ENCODE measurements around the gene BEST3.
"Not testable (repeated sequence)": the region's sequence is repeated elsewhere in the genome, so short reads cannot be mapped to it uniquely, and the experiment has no call there.

BEST3 gene

DNA sequence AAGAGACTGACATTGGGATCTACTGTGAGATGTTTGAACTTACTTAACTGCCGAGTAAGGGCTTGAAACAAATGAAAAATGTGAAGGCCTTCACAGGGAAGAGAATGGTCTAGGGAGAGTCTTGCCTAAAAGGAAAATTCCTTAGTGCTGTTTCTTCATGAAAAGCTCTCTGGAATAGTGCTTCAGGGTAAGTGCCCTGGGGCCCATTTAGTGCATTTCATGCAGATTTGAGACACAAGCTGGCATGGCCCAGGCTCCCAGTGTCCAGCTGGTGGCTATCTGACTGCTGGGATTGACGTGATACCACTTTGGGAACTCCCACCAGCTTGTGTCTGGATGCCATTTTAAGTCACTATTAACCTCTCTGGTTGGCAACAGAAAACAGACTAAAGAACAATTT lies 26.9 kb downstream of the BEST3 start:
- no peak for DNase-seq
- no peaks in the 10 kb centered on the region for H3K4me1 ChIP-seq (ENCODE audit: control insufficient read depth, insufficient read depth, low read length, poor library complexity, severe bottlenecking)
- no peak overlapping the region for H3K27ac ChIP-seq (ENCODE audit: insufficient read depth, low read length, poor library complexity, severe bottlenecking)
- H3K36me3 ChIP-seq (ENCODE audit: control insufficient read depth, insufficient read depth, low read length), result no peaks in the 10 kb centered on the region
- no peak overlapping the region for H3K4me3 ChIP-seq (ENCODE audit: insufficient read depth, low read depth, low read length, poor library complexity, severe bottlenecking)
- no peaks in the 10 kb centered on the region for H3K27me3 ChIP-seq (replicated peaks; ENCODE audit: control insufficient read depth, insufficient read depth, low read length, poor library complexity, severe bottlenecking)
- H3K9me3 ChIP-seq (ENCODE audit: control insufficient read depth, low read length), result no peaks in the 10 kb centered on the region

DNA sequence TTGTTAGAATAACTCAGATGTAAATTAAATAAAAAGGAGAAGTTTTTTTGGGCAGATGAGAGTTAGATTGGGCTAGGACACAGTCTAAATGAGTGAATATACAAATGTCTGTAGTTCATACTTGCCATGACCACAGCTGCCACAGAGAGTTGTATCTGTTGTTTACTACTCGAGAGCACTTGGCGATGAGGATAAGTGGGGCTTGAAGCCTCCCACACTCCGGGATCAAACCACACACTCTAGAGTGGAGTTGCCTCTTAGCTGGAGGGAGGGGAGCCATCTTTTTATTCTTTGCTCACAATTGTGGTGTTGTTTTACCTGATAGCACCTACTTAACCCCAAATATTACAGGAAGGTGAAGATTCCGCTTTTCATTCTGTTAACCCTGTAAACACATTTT lies 27.5 kb downstream of the BEST3 start:
- H3K27me3 ChIP-seq (replicated peaks; ENCODE audit: control insufficient read depth, insufficient read depth, low read length, poor library complexity, severe bottlenecking), result no peaks in the 10 kb centered on the region
- H3K36me3 ChIP-seq (ENCODE audit: control insufficient read depth, insufficient read depth, low read length), result no peaks in the 10 kb centered on the region
- DNase-seq, result no peak
- H3K4me1 ChIP-seq (ENCODE audit: control insufficient read depth, insufficient read depth, low read length, poor library complexity, severe bottlenecking), result no peaks in the 10 kb centered on the region
- no peak overlapping the region for H3K27ac ChIP-seq (ENCODE audit: insufficient read depth, low read length, poor library complexity, severe bottlenecking)
- H3K4me3 ChIP-seq (ENCODE audit: insufficient read depth, low read depth, low read length, poor library complexity, severe bottlenecking), result no peak overlapping the region
- H3K9me3 ChIP-seq (ENCODE audit: control insufficient read depth, low read length), result no peaks in the 10 kb centered on the region

DNA sequence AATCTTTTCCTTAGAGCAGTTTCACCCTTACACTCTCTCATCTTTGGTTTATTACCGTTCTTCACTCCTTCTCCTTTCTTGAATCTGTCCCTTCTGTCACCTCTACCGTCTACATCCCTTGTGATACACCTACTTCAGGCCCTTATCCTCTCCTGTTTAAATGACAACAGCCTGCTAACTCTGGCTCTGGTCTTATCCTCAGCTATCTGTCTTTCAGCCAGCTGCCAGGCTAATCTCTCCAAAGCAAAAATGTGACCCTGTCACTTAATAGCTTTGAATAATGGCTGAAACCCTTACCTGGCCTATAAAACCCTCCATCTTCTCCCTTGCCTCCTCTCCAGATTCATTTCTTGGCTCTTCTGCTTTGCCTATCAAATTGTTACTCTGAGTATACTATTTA lies 32.3 kb downstream of the BEST3 start:
- no peaks in the 10 kb centered on the region for H3K9me3 ChIP-seq (ENCODE audit: control insufficient read depth, low read length)
- H3K4me1 ChIP-seq (ENCODE audit: control insufficient read depth, insufficient read depth, low read length, poor library complexity, severe bottlenecking), result no peaks in the 10 kb centered on the region
- DNase-seq, result no peak
- H3K27me3 ChIP-seq (replicated peaks; ENCODE audit: control insufficient read depth, insufficient read depth, low read length, poor library complexity, severe bottlenecking), result no peaks in the 10 kb centered on the region
- no peak overlapping the region for H3K4me3 ChIP-seq (ENCODE audit: insufficient read depth, low read depth, low read length, poor library complexity, severe bottlenecking)
- H3K36me3 ChIP-seq (ENCODE audit: control insufficient read depth, insufficient read depth, low read length), result no peaks in the 10 kb centered on the region
- no peak overlapping the region for H3K27ac ChIP-seq (ENCODE audit: insufficient read depth, low read length, poor library complexity, severe bottlenecking)

DNA sequence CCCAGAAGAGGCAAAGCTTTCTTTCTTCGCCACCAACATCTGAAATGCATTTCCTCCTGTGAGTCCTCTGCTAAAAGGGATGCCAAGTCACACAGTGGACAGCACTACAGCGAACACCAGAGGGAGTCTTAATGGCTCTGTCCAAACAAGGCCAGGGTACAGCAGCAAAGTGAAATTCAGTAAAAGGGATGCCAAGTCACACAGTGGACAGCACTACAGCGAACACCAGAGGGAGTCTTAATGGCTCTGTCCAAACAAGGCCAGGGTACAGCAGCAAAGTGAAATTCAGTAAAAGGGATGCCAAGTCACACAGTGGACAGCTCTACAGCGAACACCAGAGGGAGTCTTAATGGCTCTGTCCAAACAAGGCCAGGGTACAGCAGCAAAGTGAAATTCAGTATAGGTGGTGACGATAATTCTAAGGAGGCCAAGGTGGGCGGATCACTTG lies 34.1 kb downstream of the BEST3 start:
- H3K27ac ChIP-seq (ENCODE audit: insufficient read depth, low read length, poor library complexity, severe bottlenecking); H3K27me3 ChIP-seq (replicated peaks; ENCODE audit: control insufficient read depth, insufficient read depth, low read length, poor library complexity, severe bottlenecking); H3K9me3 ChIP-seq (ENCODE audit: control insufficient read depth, low read length); H3K4me1 ChIP-seq (ENCODE audit: control insufficient read depth, insufficient read depth, low read length, poor library complexity, severe bottlenecking); DNase-seq; H3K4me3 ChIP-seq (ENCODE audit: insufficient read depth, low read depth, low read length, poor library complexity, severe bottlenecking); H3K36me3 ChIP-seq (ENCODE audit: control insufficient read depth, insufficient read depth, low read length): not testable (repeated sequence)

DNA sequence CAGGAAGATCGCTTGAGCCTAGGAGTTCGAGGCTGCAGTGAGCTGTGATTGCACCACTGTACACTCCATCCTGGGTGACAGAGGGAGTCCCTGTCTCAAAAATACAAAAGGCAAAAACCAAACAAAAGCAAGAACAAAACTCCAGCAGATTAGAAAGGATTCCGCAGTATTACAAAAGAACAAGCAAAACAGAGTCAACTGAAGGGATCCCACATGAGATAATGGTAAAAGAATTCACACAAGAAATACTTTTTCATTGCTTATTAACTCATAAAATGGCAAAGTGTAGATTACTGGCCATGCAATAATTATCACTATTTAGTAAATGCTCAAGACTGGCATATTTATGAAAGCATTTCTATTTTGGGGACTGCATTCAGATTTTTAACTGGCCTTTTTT lies 35.4 kb downstream of the BEST3 start:
- DNase-seq, result no peak
- no peaks in the 10 kb centered on the region for H3K36me3 ChIP-seq (ENCODE audit: control insufficient read depth, insufficient read depth, low read length)
- H3K4me3 ChIP-seq (ENCODE audit: insufficient read depth, low read depth, low read length, poor library complexity, severe bottlenecking), result no peak overlapping the region
- H3K27ac ChIP-seq (ENCODE audit: insufficient read depth, low read length, poor library complexity, severe bottlenecking), result no peak overlapping the region
- H3K9me3 ChIP-seq (ENCODE audit: control insufficient read depth, low read length), result no peaks in the 10 kb centered on the region
- H3K4me1 ChIP-seq (ENCODE audit: control insufficient read depth, insufficient read depth, low read length, poor library complexity, severe bottlenecking), result no peaks in the 10 kb centered on the region
- no peaks in the 10 kb centered on the region for H3K27me3 ChIP-seq (replicated peaks; ENCODE audit: control insufficient read depth, insufficient read depth, low read length, poor library complexity, severe bottlenecking)

DNA sequence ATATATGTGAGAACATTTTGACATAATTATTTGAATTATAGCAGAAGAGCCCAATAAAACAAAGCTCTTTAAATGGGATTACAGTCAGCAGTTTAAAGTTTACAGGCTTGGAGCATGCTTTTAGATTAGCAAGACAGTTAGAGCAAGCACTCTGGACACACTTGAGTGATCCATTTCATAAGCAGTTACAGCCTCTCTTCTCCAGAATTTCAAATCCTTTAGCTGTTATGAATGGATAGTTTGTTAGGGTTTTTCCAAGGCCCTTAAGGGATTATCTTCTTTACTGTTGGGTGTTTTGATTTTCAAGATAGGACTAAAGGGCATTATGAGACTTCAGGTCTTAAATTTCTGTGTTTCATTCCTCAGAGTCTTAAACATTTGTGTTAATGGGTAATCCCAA lies 36.3 kb downstream of the BEST3 start:
- H3K36me3 ChIP-seq (ENCODE audit: control insufficient read depth, insufficient read depth, low read length), result no peaks in the 10 kb centered on the region
- no peak overlapping the region for H3K27ac ChIP-seq (ENCODE audit: insufficient read depth, low read length, poor library complexity, severe bottlenecking)
- H3K9me3 ChIP-seq (ENCODE audit: control insufficient read depth, low read length), result no peaks in the 10 kb centered on the region
- no peak overlapping the region for H3K4me3 ChIP-seq (ENCODE audit: insufficient read depth, low read depth, low read length, poor library complexity, severe bottlenecking)
- no peaks in the 10 kb centered on the region for H3K4me1 ChIP-seq (ENCODE audit: control insufficient read depth, insufficient read depth, low read length, poor library complexity, severe bottlenecking)
- H3K27me3 ChIP-seq (replicated peaks; ENCODE audit: control insufficient read depth, insufficient read depth, low read length, poor library complexity, severe bottlenecking), result no peaks in the 10 kb centered on the region
- no peak for DNase-seq

DNA sequence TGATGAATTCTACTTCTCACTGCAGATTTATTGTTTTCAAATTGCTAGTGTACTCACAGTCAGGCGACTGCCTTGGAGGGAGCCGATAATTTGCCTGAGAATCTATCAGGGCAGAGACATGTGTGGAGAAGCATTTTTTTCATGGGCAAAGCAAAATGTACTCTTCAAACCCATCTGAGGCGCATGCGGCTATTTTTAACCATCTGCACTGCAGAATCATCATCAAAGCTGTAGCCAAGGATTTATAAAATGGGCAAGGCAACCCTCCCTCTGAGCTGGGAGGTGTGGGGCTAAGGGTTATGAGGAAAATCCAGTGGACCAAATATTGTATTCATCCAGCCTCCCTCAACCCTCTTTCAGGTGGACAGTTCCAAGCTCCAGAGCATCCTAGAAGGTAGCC lies 37.7 kb downstream of the BEST3 start:
- Histone ChIP-seq H3K27me3 (replicated peaks; ENCODE audit: control insufficient read depth, insufficient read depth, low read length, poor library complexity, severe bottlenecking) (peaks cover 2% of the 10 kb centered on the region), H3K36me3 (ENCODE audit: control insufficient read depth, insufficient read depth, low read length) (no peaks in the 10 kb centered on the region), H3K4me1 (ENCODE audit: control insufficient read depth, insufficient read depth, low read length, poor library complexity, severe bottlenecking) (no peaks in the 10 kb centered on the region), H3K9me3 (ENCODE audit: control insufficient read depth, low read length) (no peaks in the 10 kb centered on the region), H3K4me3 (ENCODE audit: insufficient read depth, low read depth, low read length, poor library complexity, severe bottlenecking) (no peak overlapping the region), H3K27ac (ENCODE audit: insufficient read depth, low read length, poor library complexity, severe bottlenecking) (no peak overlapping the region)
- no peak for DNase-seq

DNA sequence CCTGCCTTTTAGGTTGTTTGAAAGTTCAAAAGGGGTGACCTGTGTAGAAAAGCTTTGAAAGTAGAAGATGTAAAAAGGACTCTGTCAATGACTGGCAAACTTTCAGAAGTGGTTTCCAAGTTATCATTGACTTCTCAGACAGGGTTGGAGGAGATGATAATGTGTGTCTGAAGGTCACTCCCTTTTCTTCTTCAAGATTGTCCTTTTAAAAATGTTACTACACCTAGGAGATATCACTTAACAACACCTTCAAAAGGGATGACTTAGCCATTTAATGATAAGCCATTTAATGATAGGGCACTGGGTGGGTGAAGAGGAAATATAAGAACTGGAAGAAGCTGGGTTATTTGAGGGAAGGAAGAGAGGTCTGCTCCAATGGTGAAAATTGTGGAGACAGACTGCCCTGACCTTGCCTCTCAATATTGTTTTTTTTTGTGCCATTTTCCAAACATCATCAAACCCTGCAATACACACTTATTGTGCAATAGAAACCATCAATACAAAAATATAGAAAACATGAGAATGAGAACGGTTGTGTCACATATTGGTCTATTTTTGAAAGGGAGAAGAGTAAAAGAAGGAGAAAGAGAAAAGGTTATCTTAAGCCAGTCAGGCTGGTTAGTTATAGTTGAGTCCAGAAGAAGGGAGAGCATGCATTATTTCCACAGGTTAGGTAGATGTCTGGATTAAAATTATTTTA lies 38.8 kb downstream of the BEST3 start:
- no peak for DNase-seq
- Histone ChIP-seq H3K36me3 (ENCODE audit: control insufficient read depth, insufficient read depth, low read length) (no peaks in the 10 kb centered on the region), H3K27ac (ENCODE audit: insufficient read depth, low read length, poor library complexity, severe bottlenecking) (no peak overlapping the region), H3K9me3 (ENCODE audit: control insufficient read depth, low read length) (no peaks in the 10 kb centered on the region), H3K27me3 (replicated peaks; ENCODE audit: control insufficient read depth, insufficient read depth, low read length, poor library complexity, severe bottlenecking) (peaks cover 2% of the 10 kb centered on the region), H3K4me1 (ENCODE audit: control insufficient read depth, insufficient read depth, low read length, poor library complexity, severe bottlenecking) (no peaks in the 10 kb centered on the region), H3K4me3 (ENCODE audit: insufficient read depth, low read depth, low read length, poor library complexity, severe bottlenecking) (no peak overlapping the region)

DNA sequence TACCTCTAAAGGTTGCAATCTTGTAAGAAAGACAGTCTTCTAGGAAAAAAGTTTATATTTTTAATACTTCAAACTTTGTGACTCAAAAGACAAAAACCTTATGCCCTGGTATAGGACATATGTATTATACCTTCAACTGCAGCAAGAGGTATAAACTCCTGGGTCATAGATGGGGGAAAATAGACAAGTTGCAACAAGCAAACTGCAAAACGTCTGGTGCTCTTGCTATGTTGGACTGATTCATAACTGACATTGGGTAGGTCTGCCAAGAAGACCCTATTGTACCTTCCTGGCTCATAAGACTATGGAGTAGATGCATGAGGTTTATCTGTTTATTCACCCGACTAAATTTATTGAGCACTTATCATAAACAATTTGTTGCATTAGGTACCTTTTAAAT lies 40.9 kb downstream of the BEST3 start:
- no peaks in the 10 kb centered on the region for H3K4me1 ChIP-seq (ENCODE audit: control insufficient read depth, insufficient read depth, low read length, poor library complexity, severe bottlenecking)
- no peak overlapping the region for H3K4me3 ChIP-seq (ENCODE audit: insufficient read depth, low read depth, low read length, poor library complexity, severe bottlenecking)
- H3K36me3 ChIP-seq (ENCODE audit: control insufficient read depth, insufficient read depth, low read length), result no peaks in the 10 kb centered on the region
- H3K27ac ChIP-seq (ENCODE audit: insufficient read depth, low read length, poor library complexity, severe bottlenecking), result no peak overlapping the region
- H3K27me3 ChIP-seq (replicated peaks; ENCODE audit: control insufficient read depth, insufficient read depth, low read length, poor library complexity, severe bottlenecking), result peaks cover 2% of the 10 kb centered on the region
- no peaks in the 10 kb centered on the region for H3K9me3 ChIP-seq (ENCODE audit: control insufficient read depth, low read length)
- DNase-seq, result no peak

DNA sequence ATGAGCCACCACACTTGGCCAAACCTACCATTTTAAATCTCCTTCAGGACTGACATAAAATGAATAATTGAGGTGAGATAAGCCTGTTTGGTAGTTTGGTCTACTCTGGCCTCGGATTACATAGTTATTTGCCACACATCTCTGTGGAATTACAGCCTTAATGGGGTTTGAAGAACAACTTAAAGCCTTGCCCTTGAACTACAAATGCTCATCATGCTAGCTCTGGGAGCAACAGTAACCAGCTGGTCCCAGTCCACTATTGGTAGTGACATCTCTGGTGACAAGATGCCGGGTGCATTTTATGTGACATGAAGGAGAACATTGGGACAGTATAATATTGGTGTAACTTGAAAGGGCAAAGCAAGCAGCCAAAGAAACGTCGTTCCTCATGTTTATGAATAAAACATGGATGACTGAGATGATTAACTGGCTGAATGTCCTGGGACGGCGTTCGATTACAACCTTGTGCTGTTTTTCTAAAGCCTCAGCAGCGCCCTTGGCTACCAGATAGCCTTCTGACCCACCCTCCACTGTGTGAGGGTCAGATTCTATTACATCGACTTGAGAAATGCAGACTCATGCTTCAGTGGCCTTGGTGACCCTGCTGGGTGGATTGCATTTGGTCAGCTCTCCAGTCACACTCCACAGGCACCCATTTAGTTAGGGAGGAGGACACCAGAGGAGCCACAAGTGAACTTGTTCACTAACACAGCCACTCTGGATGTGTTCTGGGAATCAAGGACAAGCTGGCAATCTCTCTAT lies 41.5 kb downstream of the BEST3 start:
- Histone ChIP-seq H3K4me1 (ENCODE audit: control insufficient read depth, insufficient read depth, low read length, poor library complexity, severe bottlenecking) (no peaks in the 10 kb centered on the region), H3K27me3 (replicated peaks; ENCODE audit: control insufficient read depth, insufficient read depth, low read length, poor library complexity, severe bottlenecking) (peaks cover 2% of the 10 kb centered on the region), H3K9me3 (ENCODE audit: control insufficient read depth, low read length) (no peaks in the 10 kb centered on the region), H3K27ac (ENCODE audit: insufficient read depth, low read length, poor library complexity, severe bottlenecking) (no peak overlapping the region), H3K4me3 (ENCODE audit: insufficient read depth, low read depth, low read length, poor library complexity, severe bottlenecking) (no peak overlapping the region), H3K36me3 (ENCODE audit: control insufficient read depth, insufficient read depth, low read length) (no peaks in the 10 kb centered on the region)
- DNase-seq, result no peak

Data from effector memory CD4-positive, alpha-beta T cell (primary cell).